ENCODE measurements around the gene DTD2. TPM values are rescaled to one million over a fixed set of nuclear protein-coding genes. Genes with fewer than 3 reads are reported as not detected.

Gene DTD2
- total RNA-seq, 1 experiment from 2014 or later: 16.7 TPM

- TF ChIP-seq MLX (CRISPR knock-in tag; IDR thresholded peaks at IDR 0.05) (no peak), NR2C2 (CRISPR knock-in tag; IDR thresholded peaks at IDR 0.05) (no peak), IRF1 (CRISPR knock-in tag; IDR thresholded peaks at IDR 0.05) (peak; percentile 61; the same call in 1 of the 2 replicates), GTF2I (CRISPR knock-in tag; conservative IDR thresholded peaks at IDR 0.05) (no peak), STAT6 (CRISPR knock-in tag; conservative IDR thresholded peaks at IDR 0.05; ENCODE audit: low read depth) (no peak), TEAD1 (CRISPR knock-in tag; IDR thresholded peaks at IDR 0.05) (peak; percentile 75; the same call in 1 of the 2 replicates), PRDM15 (CRISPR knock-in tag; IDR thresholded peaks at IDR 0.05) (no peak), TEAD4 (CRISPR knock-in tag; IDR thresholded peaks at IDR 0.05) (no peak), GRHL2 (CRISPR knock-in tag; IDR thresholded peaks at IDR 0.05; ENCODE audit: insufficient replicate concordance, severe bottlenecking) (no peak), SMAD3 (CRISPR knock-in tag; IDR thresholded peaks at IDR 0.05; ENCODE audit: borderline replicate concordance) (peak; percentile 94; the same call in 1 of the 2 replicates), KAT7 (CRISPR knock-in tag; IDR thresholded peaks at IDR 0.05; ENCODE audit: borderline replicate concordance) (no peak; the same call in 1 of the 2 replicates), IRF2 (CRISPR knock-in tag; IDR thresholded peaks at IDR 0.05; ENCODE audit: borderline replicate concordance, low read depth) (no peak), MYBL2 (CRISPR knock-in tag; IDR thresholded peaks at IDR 0.05) (peak; percentile 65; the same call in 1 of the 2 replicates), AFF4 (CRISPR knock-in tag; IDR thresholded peaks at IDR 0.05; ENCODE audit: borderline replicate concordance) (no peak), MAX (CRISPR knock-in tag; IDR thresholded peaks at IDR 0.05) (peak; percentile 65; the same call in 1 of the 2 replicates), ELF4 (CRISPR knock-in tag; IDR thresholded peaks at IDR 0.05; ENCODE audit: low read depth) (no peak), PRRX2 (CRISPR knock-in tag; IDR thresholded peaks at IDR 0.05) (no peak), ZNF512 (CRISPR knock-in tag; IDR thresholded peaks at IDR 0.05; ENCODE audit: borderline replicate concordance) (no peak), ATF1 (CRISPR knock-in tag; IDR thresholded peaks at IDR 0.05) (no peak), ZMAT4 (CRISPR knock-in tag; IDR thresholded peaks at IDR 0.05) (peak; percentile 69; the same call in 1 of the 2 replicates), ZNF425 (CRISPR knock-in tag; conservative IDR thresholded peaks at IDR 0.05) (no peak)
Measured at GRCh38 chr14:31420319-31421111, 36.8 kb downstream of the DTD2 start, which contains the start of gene HEATR5A (continued).
